Naive thymus-derived CD8-positive, alpha-beta T cell (primary cell): Measurements from ENCODE around the gene ANO6. TPM values are rescaled to one million over a fixed set of nuclear protein-coding genes. Genes with fewer than 3 reads are reported as not detected.

Experiments
- ATAC-seq, 2 donors: fragments of 150-1000 bp; cut with Tn5 transposase in 1 of 2; sonication (Bioruptor Pico), chemical (Tn5 transposase) in 1 of 2; 1 replicate in 1 of 2; 2 replicates in 1 of 2; pipeline ENCODE4 v1.10.0; 2021; ENCODE audit warnings: mild to moderate bottlenecking in 2 of 2, moderate library complexity in 2 of 2
- POLR2A ChIA-PET: fragments of 350-600 bp; sonication (Branson Sonifier 250); formaldehyde crosslinking; loops from one replicate; lab custom pipeline; 2021; ENCODE audit warnings: antibody characterized with exemption; lab: Charles Lee
- DNase-seq, 10 donors: peaks; one replicate each; pipeline versions ENCODE4 v3.0.0 to v3.0.0-alpha.2; 2020 to 2022
- H3K27ac Mint-ChIP-seq, 10 donors: one replicate each; pipeline ENCODE4 v1.8.0; 2020 to 2022; ENCODE audit warnings: mild to moderate bottlenecking in 10 of 10, mixed read lengths in 10 of 10, moderate library complexity in 4 of 10, inconsistent platforms in 1 of 10
- H3K27me3 Mint-ChIP-seq, 5 donors: one replicate each; pipeline ENCODE4 v1.8.0; 2021 to 2022; ENCODE audit warnings: mixed read lengths in 5 of 5
- H3K36me3 Mint-ChIP-seq, 3 donors: one replicate each; pipeline ENCODE4 v1.8.0; 2020 to 2022; ENCODE audit warnings: mixed read lengths in 3 of 3, mild to moderate bottlenecking in 2 of 3, inconsistent platforms in 1 of 3
- H3K4me1 Mint-ChIP-seq, 4 donors: one replicate each; pipeline ENCODE4 v1.8.0; 2021 to 2022; ENCODE audit warnings: mixed read lengths in 4 of 4
- H3K4me3 Mint-ChIP-seq, 10 donors: one replicate each; pipeline ENCODE4 v1.8.0; 2020 to 2022; ENCODE audit warnings: mild to moderate bottlenecking in 10 of 10, mixed read lengths in 10 of 10, moderate library complexity in 6 of 10, inconsistent platforms in 1 of 10
- H3K9me3 Mint-ChIP-seq, 9 donors: one replicate each; pipeline ENCODE4 v1.8.0; 2020 to 2022; ENCODE audit warnings: mixed read lengths in 9 of 9, mild to moderate bottlenecking in 3 of 9, inconsistent platforms in 1 of 9, moderate library complexity in 1 of 9
- polyA plus RNA-seq, 3 donors: library from polyadenylated mRNA; unstranded; fragments of 300-500 nt; fragmentation: Illumina TruSeq; gene quantifications; one replicate each; pipeline ENCODE4 v1.2.3, GENCODE V29; 2021
- total RNA-seq, 8 experiments: library from RNA in 2 of 8; stranded (reverse) in 2 of 8; gene quantifications; one replicate each; pipeline ENCODE4 v1.2.3 and lab custom pipeline; 2021 to 2026

The ANO6 gene
- total and polyA plus RNA-seq, 5 experiments from 2014 or later: 13.4 to 18.6 (median 17.5) TPM

GRCh38 chr12:45336762-45337596 is 121.1 kb downstream of the ANO6 start:
- H3K4me1 Mint-ChIP-seq: peaks cover 0 to 6% (median 2%) of the 10 kb centered on the region in 4 donors

DNA sequence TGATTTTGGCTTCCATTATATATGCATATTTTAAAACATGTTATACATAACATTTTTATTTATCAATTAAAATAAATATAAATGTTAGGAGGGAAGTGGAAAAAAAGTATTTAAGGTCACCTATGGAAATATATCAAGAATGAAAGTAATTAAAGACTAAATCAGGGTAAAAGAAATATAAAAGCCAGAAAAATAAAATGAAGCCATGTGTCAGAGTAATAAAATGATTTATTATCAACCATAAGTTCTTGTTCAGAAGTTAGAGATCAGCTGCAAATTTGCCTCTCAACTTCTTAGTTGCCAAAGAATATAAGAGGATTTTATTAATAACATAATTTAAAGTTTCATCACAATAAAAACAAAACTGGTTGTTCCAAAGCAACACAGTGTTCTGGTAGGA is 121.9 kb downstream of the ANO6 start:
- Mint-ChIP-seq H3K36me3 (peaks cover 4 to 12% (median 10%) of the 10 kb centered on the region in 3 donors), H3K9me3 (no peaks in the 10 kb centered on the region), H3K4me1 (peaks cover 0 to 6% (median 2%) of the 10 kb centered on the region in 4 donors), H3K27ac (no peak overlapping the region), H3K4me3 (no peak overlapping the region), H3K27me3 (no peaks in the 10 kb centered on the region)
- POLR2A ChIA-PET: no interaction called here
- no peak for ATAC-seq
- DNase-seq: no peak

More at GRCh38 chr12:45336762-45337596, 121.1 kb downstream of the ANO6 start:
- Mint-ChIP-seq H3K9me3 (no peaks in the 10 kb centered on the region), H3K27me3 (no peaks in the 10 kb centered on the region), H3K27ac (peak overlapping the region in 1 of 10 donors; percentile 28), H3K36me3 (peaks cover 4 to 15% (median 11%) of the 10 kb centered on the region in 3 donors), H3K4me3 (no peak overlapping the region)
- POLR2A ChIA-PET: no interaction called here
- no peak for DNase-seq
- ATAC-seq: no peak

DNA sequence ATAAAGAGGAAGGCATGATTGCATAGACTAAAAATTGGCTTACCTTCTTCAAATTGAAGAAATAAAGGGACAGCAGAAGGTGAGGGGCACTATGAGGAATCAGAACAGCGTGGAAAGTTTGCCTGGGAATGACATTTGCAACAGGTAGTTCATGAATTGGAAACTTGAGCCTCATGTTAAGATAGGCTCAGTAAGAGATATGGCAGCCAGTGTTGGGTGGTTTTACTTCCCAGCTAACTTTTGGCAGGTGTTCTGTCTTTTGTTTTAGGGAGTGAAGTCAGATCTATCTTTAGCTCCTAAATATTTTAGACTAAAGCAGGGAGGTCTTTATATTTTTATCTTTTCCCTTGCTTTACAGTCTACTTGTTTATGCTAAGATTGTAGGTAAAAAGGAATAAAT is 122.4 kb downstream of the ANO6 start:
- Mint-ChIP-seq H3K27ac (no peak overlapping the region), H3K36me3 (peaks cover 4 to 15% (median 10%) of the 10 kb centered on the region in 3 donors), H3K4me3 (no peak overlapping the region), H3K9me3 (no peaks in the 10 kb centered on the region), H3K27me3 (no peaks in the 10 kb centered on the region), H3K4me1 (peaks cover 0 to 6% (median 2%) of the 10 kb centered on the region in 4 donors)
- no peak for ATAC-seq
- no peak for DNase-seq
- POLR2A ChIA-PET: no interaction called here

GRCh38 chr12:45339035-45339434 is 123.1 kb downstream of the ANO6 start:
- DNase-seq (no peak), ATAC-seq (no peak)
- peaks cover 4 to 14% (median 10%) of the 10 kb centered on the region in 3 donors for H3K36me3 Mint-ChIP-seq
- no peaks in the 10 kb centered on the region for H3K27me3 Mint-ChIP-seq
- POLR2A ChIA-PET: no interaction called here
- H3K9me3 Mint-ChIP-seq: no peaks in the 10 kb centered on the region
- no peak overlapping the region for H3K4me3 Mint-ChIP-seq
- peaks cover 0 to 6% (median 2%) of the 10 kb centered on the region in 4 donors for H3K4me1 Mint-ChIP-seq
- no peak overlapping the region for H3K27ac Mint-ChIP-seq

GRCh38 chr12:45342171-45342570 is 126.3 kb downstream of the ANO6 start:
- DNase-seq (no peak), ATAC-seq (no peak)
- Mint-ChIP-seq H3K4me1 (peaks cover 0 to 6% (median 2%) of the 10 kb centered on the region in 4 donors), H3K4me3 (no peak overlapping the region), H3K9me3 (no peaks in the 10 kb centered on the region), H3K36me3 (peaks cover 7 to 21% (median 19%) of the 10 kb centered on the region in 3 donors), H3K27ac (peak overlapping the region in 1 of 10 donors; percentile 14), H3K27me3 (no peaks in the 10 kb centered on the region)
- POLR2A ChIA-PET: no interaction called here

- H3K9me3 Mint-ChIP-seq: no peaks in the 10 kb centered on the region
- H3K4me3 Mint-ChIP-seq: no peak overlapping the region
- DNase-seq (no peak), ATAC-seq (no peak)
- no peaks in the 10 kb centered on the region for H3K27me3 Mint-ChIP-seq
- H3K27ac Mint-ChIP-seq: peak overlapping the region in 1 of 10 donors; percentile 14
- H3K4me1 Mint-ChIP-seq: peaks cover 0 to 6% (median 2%) of the 10 kb centered on the region in 4 donors
- peaks cover 7 to 23% (median 21%) of the 10 kb centered on the region in 3 donors for H3K36me3 Mint-ChIP-seq
- POLR2A ChIA-PET: no interaction called here
Measured at GRCh38 chr12:45342848-45343247, 127.0 kb downstream of the ANO6 start.

- H3K27me3 Mint-ChIP-seq: no peaks in the 10 kb centered on the region
- DNase-seq (no peak), ATAC-seq (no peak)
- H3K27ac Mint-ChIP-seq: peak overlapping the region in 2 of 10 donors; percentile 25 to 27
- H3K9me3 Mint-ChIP-seq: no peaks in the 10 kb centered on the region
- no peak overlapping the region for H3K4me3 Mint-ChIP-seq
- H3K4me1 Mint-ChIP-seq: peaks cover 0 to 6% (median 2%) of the 10 kb centered on the region in 4 donors
- peaks cover 13 to 29% (median 27%) of the 10 kb centered on the region in 3 donors for H3K36me3 Mint-ChIP-seq
- POLR2A ChIA-PET: no interaction called here
Measured at GRCh38 chr12:45343269-45344051, 127.6 kb downstream of the ANO6 start.

GRCh38 chr12:45348311-45348710 is 132.4 kb downstream of the ANO6 start:
- Mint-ChIP-seq H3K36me3 (peaks cover 44 to 60% (median 58%) of the 10 kb centered on the region in 3 donors), H3K27me3 (no peaks in the 10 kb centered on the region), H3K4me3 (no peak overlapping the region), H3K9me3 (no peaks in the 10 kb centered on the region), H3K27ac (no peak overlapping the region), H3K4me1 (peaks cover 0 to 6% (median under 1%) of the 10 kb centered on the region in 4 donors)
- POLR2A ChIA-PET: no interaction called here
- DNase-seq: no peak
- ATAC-seq: no peak

DNA sequence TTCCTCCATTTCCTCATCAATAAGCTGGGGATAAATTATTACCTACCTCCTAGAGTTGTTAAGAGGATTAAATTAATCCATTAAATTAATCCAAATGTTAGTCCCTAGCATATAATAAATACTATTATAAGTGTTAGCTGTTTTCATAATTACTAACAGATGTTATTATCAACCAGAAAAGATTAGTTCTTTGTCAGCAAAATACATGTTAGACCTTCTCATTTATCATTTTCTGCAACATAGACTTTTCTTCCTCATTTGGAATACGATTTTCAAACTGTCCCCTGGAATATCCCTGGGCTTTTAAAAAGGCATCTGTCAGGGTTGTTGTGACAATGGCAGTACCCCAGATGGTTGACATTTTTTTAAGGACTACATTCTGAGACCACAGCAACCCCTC is 133.1 kb downstream of the ANO6 start:
- no peak overlapping the region for H3K27ac Mint-ChIP-seq
- no peaks in the 10 kb centered on the region for H3K9me3 Mint-ChIP-seq
- H3K27me3 Mint-ChIP-seq: no peaks in the 10 kb centered on the region
- H3K36me3 Mint-ChIP-seq: peaks cover 44 to 65% (median 61%) of the 10 kb centered on the region in 3 donors
- ATAC-seq: no peak
- POLR2A ChIA-PET: no interaction called here
- H3K4me1 Mint-ChIP-seq: peaks cover 0 to 9% (median 5%) of the 10 kb centered on the region in 4 donors
- no peak overlapping the region for H3K4me3 Mint-ChIP-seq
- no peak for DNase-seq

DNA sequence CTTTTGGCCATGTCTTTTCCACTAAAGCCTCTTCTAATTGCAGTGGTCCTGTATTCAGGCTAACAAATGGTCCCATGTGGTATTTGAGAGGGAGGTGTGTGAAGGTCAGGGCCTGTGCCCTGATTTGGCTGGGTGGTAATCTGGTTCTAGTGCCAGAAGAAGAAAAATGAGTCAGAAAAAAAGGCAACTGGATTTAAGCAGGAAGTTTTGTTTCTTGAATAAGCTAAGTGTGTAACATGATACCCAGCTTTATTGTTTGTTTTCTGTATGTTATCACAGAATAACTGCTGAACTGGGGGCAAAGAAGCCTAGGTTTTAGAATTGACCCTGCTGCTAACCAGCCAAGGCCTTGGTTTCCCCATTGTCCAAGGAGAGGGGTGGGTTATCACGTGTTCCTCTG is 134.0 kb downstream of the ANO6 start:
- ATAC-seq: no peak
- Mint-ChIP-seq H3K9me3 (no peaks in the 10 kb centered on the region), H3K4me1 (peaks cover 0 to 11% (median 9%) of the 10 kb centered on the region in 4 donors), H3K27ac (no peak overlapping the region), H3K27me3 (no peaks in the 10 kb centered on the region), H3K4me3 (no peak overlapping the region), H3K36me3 (peaks cover 44 to 70% (median 59%) of the 10 kb centered on the region in 3 donors)
- POLR2A ChIA-PET: no interaction called here
- DNase-seq: no peak

DNA sequence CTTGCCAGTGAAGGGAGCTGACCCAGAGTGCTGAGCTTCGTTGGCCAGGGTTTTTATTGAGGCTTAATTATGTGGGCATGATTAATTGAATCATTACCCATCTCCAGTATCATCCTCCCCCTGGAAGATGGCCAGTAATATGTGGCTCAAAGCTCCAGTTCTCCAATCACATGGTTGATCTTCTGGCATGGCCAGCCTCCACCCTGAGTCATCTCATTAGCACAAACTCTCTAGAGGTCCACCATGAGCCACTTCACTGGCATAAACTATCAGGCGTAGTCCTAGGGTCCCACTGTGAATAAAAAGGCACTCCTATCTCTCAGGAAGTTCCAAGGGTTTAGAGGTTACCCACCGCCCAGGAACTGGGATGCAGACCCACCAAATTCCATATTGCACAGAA is 135.0 kb downstream of the ANO6 start:
- Mint-ChIP-seq H3K9me3 (no peaks in the 10 kb centered on the region), H3K27me3 (no peaks in the 10 kb centered on the region), H3K4me1 (peaks cover 0 to 11% (median 9%) of the 10 kb centered on the region in 4 donors), H3K27ac (no peak overlapping the region), H3K4me3 (no peak overlapping the region), H3K36me3 (peaks cover 48 to 80% (median 62%) of the 10 kb centered on the region in 3 donors)
- POLR2A ChIA-PET: no interaction called here
- no peak for ATAC-seq
- no peak for DNase-seq

DNA sequence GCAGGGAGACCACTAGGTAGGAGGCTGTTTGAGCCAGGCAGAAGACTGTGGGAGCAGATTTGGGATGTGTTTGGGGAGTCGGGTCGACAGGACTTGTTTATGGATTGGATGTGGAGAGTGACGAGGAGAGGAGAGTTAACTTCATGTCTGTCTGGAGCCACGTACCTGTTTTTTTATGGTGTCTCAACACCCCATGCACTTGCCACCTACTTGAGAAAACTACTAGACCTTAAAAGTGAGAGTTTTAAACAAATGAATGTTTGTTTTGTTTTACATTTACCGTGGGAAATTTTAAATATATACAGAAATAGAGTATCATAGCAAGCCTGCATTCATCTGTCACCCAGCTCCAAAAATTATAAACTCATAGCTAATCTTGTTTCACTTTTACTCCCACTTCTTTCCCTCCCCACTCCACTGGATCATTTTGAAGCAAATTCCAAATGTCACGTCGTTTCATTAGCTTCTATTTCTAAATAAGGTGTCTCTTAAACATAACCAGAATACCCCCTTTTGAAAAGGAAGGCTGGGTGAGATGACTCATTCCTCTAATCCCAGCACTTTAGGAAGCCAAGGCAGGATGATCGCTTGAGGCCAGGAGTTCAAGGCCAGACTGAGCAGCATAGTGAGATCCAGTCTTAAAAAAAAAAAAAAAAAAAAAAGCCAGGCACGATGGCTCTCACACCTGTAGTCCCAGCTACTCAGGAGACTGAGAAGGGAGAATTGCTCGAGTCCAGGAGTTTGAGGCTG is 136.2 kb downstream of the ANO6 start:
- Mint-ChIP-seq H3K36me3 (peaks cover 44 to 80% (median 67%) of the 10 kb centered on the region in 3 donors), H3K4me3 (no peak overlapping the region), H3K27me3 (no peaks in the 10 kb centered on the region), H3K9me3 (no peaks in the 10 kb centered on the region), H3K27ac (peak overlapping the region in 1 of 10 donors; percentile 48), H3K4me1 (peaks cover 0 to 11% (median 9%) of the 10 kb centered on the region in 4 donors)
- POLR2A ChIA-PET: interaction anchor here (0.7 kb wide), 1 partner anchor 17 kb away, joined by 6 read pairs; no protein-coding TSS in a partner anchor
- DNase-seq (no peak), ATAC-seq (no peak)
